Loucy (cell line): Measurements from ENCODE around the gene RCL1.

Experiments
- H2AFZ ChIP-seq: fragments of 200-600 bp; sonication (generic); 2 replicates; pipeline ENCODE4 v1.6.0; 2016; ENCODE audit warnings: antibody characterized with exemption, mild to moderate bottlenecking, low read length, moderate library complexity
- H3F3A ChIP-seq: fragments of 200-600 bp; 2 replicates; pipeline ENCODE4 v1.6.0; 2016; ENCODE audit warnings: antibody characterized with exemption, low read depth, mild to moderate bottlenecking
- H3K27me3 ChIP-seq: fragments of 200-600 bp; sonication (generic); 2 replicates; pipeline ENCODE4 v1.6.1; 2014; ENCODE audit warnings: low read length, mild to moderate bottlenecking; ENCODE audit not compliant: insufficient read depth, poor library complexity, severe bottlenecking
- H3K36me3 ChIP-seq: fragments of 200-600 bp; sonication (generic); 2 replicates; pipeline ENCODE4 v1.6.1; 2016; ENCODE audit warnings: low read length; ENCODE audit not compliant: insufficient read depth
- H3K4me1 ChIP-seq: fragments of 200-600 bp; sonication (generic); 2 replicates; pipeline ENCODE4 v1.5.1; 2014; ENCODE audit warnings: low read length, mild to moderate bottlenecking; ENCODE audit not compliant: insufficient read depth, poor library complexity, severe bottlenecking
- H3K4me2 ChIP-seq: fragments of 200-600 bp; sonication (generic); 2 replicates; pipeline ENCODE4 v1.6.0; 2014; ENCODE audit warnings: antibody characterized with exemption, low read length, low read depth, mild to moderate bottlenecking; ENCODE audit not compliant: poor library complexity, severe bottlenecking
- H3K4me3 ChIP-seq: fragments of 200-600 bp; sonication (generic); 2 replicates; pipeline ENCODE4 v1.5.1; 2014; ENCODE audit warnings: low read length, mild to moderate bottlenecking, mixed read lengths; ENCODE audit not compliant: poor library complexity, severe bottlenecking
- H3K79me2 ChIP-seq: fragments of 200-600 bp; sonication (generic); 2 replicates; pipeline ENCODE4 v1.6.1; 2014; ENCODE audit warnings: low read length; ENCODE audit not compliant: insufficient read depth
- H3K9ac ChIP-seq: fragments of 200-600 bp; sonication (generic); 2 replicates; pipeline ENCODE4 v1.6.0; 2014; ENCODE audit warnings: mild to moderate bottlenecking, low read depth, low read length, moderate library complexity; ENCODE audit not compliant: poor library complexity, severe bottlenecking
- H3K9me2 ChIP-seq: fragments of 200-600 bp; sonication (generic); replicated peaks from 2 replicates; pipeline ENCODE4 v1.6.1; 2016; ENCODE audit warnings: low read depth, low read length, mixed read lengths
- H3K9me3 ChIP-seq: fragments of 200-600 bp; sonication (generic); 2 replicates; pipeline ENCODE4 v1.6.1; 2014; ENCODE audit warnings: mild to moderate bottlenecking, antibody characterized with exemption, low read length, low read depth; ENCODE audit not compliant: insufficient read depth
- H4K20me1 ChIP-seq: fragments of 200-600 bp; sonication (generic); 2 replicates; pipeline ENCODE4 v1.6.0; 2014; ENCODE audit warnings: antibody characterized with exemption, low read length, mild to moderate bottlenecking; ENCODE audit not compliant: insufficient read depth, poor library complexity, severe bottlenecking
- CTCF ChIP-seq: fragments of 200-600 bp; sonication (generic); conservative IDR thresholded peaks from 2 replicates; pipeline ENCODE4 v1.5.1; 2014; ENCODE audit warnings: mild to moderate bottlenecking, antibody characterized with exemption, low read length
- EZH2phosphoT487 ChIP-seq: fragments of 200-600 bp; IDR thresholded peaks from 2 replicates; pipeline ENCODE4 v1.6.1; 2018; ENCODE audit warnings: antibody characterized with exemption, mild to moderate bottlenecking, moderate library complexity, borderline replicate concordance

RCL1 gene

GRCh38 chr9:4812858-4813257, 20.1 kb downstream of the RCL1 start:
- Histone ChIP-seq H3K9me2 (no peaks in the 10 kb centered on the region), H3K36me3 (no peaks in the 10 kb centered on the region), H3K9me3 (peaks cover 5% of the 10 kb centered on the region; the same call in 1 of the 2 replicates), H3K4me3 (no peak overlapping the region), H3K4me1 (peaks cover 3% of the 10 kb centered on the region), H4K20me1 (no peaks in the 10 kb centered on the region), H3K9ac (no peak overlapping the region), H3K79me2 (peaks cover 57% of the 10 kb centered on the region), H3K27me3 (no peaks in the 10 kb centered on the region), H3F3A (no peaks in the 10 kb centered on the region), H2AFZ (no peak overlapping the region), H3K4me2 (no peak overlapping the region)
- TF ChIP-seq CTCF (no peak), EZH2phosphoT487 (no peak)

GRCh38 chr9:4814913-4815312, 22.2 kb downstream of the RCL1 start:
- Histone ChIP-seq H2AFZ (no peak overlapping the region), H3K9me3 (peaks cover 5% of the 10 kb centered on the region; the same call in 1 of the 2 replicates), H3K36me3 (no peaks in the 10 kb centered on the region), H3K27me3 (no peaks in the 10 kb centered on the region), H3K4me3 (no peak overlapping the region), H3K4me2 (peak overlapping the region; percentile 8), H3K9me2 (no peaks in the 10 kb centered on the region), H3F3A (no peaks in the 10 kb centered on the region), H3K79me2 (peaks cover 55% of the 10 kb centered on the region), H3K4me1 (peaks cover 3% of the 10 kb centered on the region), H4K20me1 (no peaks in the 10 kb centered on the region), H3K9ac (no peak overlapping the region)
- TF ChIP-seq CTCF (no peak), EZH2phosphoT487 (no peak)

- Histone ChIP-seq H3K9me3 (peaks cover 5% of the 10 kb centered on the region; the same call in 1 of the 2 replicates), H4K20me1 (no peaks in the 10 kb centered on the region), H3K36me3 (no peaks in the 10 kb centered on the region), H3K9me2 (no peaks in the 10 kb centered on the region), H2AFZ (no peak overlapping the region), H3K4me2 (peak overlapping the region; percentile 8), H3K9ac (no peak overlapping the region), H3K27me3 (no peaks in the 10 kb centered on the region), H3K4me3 (no peak overlapping the region), H3K4me1 (peaks cover 3% of the 10 kb centered on the region), H3F3A (no peaks in the 10 kb centered on the region), H3K79me2 (peaks cover 50% of the 10 kb centered on the region)
- TF ChIP-seq CTCF (no peak), EZH2phosphoT487 (no peak)
These were observed 22.7 kb downstream of the RCL1 start for GRCh38 chr9:4815381-4815956.
